Measurements from ENCODE around the gene THADA. TPM values are rescaled to one million over a fixed set of nuclear protein-coding genes. Genes with fewer than 3 reads are reported as not detected.
A peak's percentile ranks its signal among the peaks of the same experiment; 100 is the strongest.

Gene THADA
- total RNA-seq, 1 donor from 2014 or later, result 33.8 TPM

DNA sequence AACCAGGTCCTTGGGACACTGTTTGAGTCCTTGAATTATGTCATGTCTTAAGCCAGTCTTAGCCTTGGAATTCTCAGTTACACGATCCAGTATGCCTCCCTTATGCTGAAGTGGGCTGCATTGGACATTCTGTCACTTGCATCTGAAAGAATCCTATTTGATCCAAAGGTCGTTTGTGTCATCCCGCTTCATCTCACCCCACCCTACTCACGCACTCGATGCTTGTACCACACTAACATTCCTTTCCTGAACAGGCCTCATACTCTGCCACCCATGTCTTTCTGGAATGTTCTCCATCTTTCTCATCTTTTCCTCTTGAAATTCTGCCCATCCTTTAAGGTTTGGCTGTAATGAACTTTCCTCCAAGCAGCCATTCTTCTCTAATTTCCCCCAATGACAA is 341.5 kb downstream of the THADA start:
- H3K4me1 Mint-ChIP-seq, result peaks cover 6% of the 10 kb centered on the region

DNA sequence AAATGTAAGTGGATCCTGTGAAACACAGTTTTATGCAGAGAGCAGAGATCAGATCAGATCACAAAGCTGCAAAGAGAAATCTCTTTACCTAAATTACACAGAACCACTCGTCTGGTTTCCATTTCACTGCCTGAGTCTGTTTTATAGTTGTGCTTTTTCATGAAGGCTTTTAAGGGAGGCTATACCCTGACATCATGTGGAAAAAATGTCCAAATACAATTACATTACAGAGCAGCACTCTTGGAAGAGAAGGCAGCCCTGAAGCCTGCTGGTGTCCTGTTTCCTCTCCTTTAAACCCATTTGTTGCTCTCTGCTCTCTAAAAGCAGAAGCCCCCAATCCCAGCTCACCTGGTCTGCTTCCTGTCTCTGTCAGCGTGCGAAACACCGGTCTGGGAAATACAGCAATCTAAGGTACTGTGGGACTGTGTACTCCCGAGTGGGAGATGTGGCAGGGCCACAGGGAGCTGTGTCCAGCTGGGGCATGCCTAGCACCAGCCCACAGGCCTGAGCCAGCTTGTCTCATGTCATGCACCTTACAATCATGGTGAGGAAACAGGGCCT is 344.6 kb downstream of the THADA start:
- no peak for DNase-seq (ENCODE audit: low read depth, low spot score)
- TF ChIP-seq CTCF (conservative IDR thresholded peaks at IDR 0.05), result no peak
- no peak overlapping the region for H3K4me3 Mint-ChIP-seq
- H3K27ac Mint-ChIP-seq (ENCODE audit: unreplicated experiment), result peak overlapping the region; percentile 68
- no peaks in the 10 kb centered on the region for H3K9me3 Mint-ChIP-seq
- H3K27me3 Mint-ChIP-seq (ENCODE audit: low read depth), result no peaks in the 10 kb centered on the region
- peaks cover 6% of the 10 kb centered on the region for H3K36me3 Mint-ChIP-seq (ENCODE audit: low read depth)
- peaks cover 6% of the 10 kb centered on the region for H3K4me1 Mint-ChIP-seq

More for the DNA sequence above, 341.5 kb downstream of the THADA start:
- no peak for DNase-seq (ENCODE audit: low read depth, low spot score)
- peaks cover 6% of the 10 kb centered on the region for H3K36me3 Mint-ChIP-seq (ENCODE audit: low read depth)
- no peaks in the 10 kb centered on the region for H3K9me3 Mint-ChIP-seq
- TF ChIP-seq CTCF (conservative IDR thresholded peaks at IDR 0.05), result no peak
- H3K27me3 Mint-ChIP-seq (ENCODE audit: low read depth), result no peaks in the 10 kb centered on the region
- no peak overlapping the region for H3K27ac Mint-ChIP-seq (ENCODE audit: unreplicated experiment)
- H3K4me3 Mint-ChIP-seq, result no peak overlapping the region

- no peaks in the 10 kb centered on the region for H3K27me3 Mint-ChIP-seq (ENCODE audit: low read depth)
- no peak overlapping the region for H3K4me3 Mint-ChIP-seq
- no peak for TF ChIP-seq CTCF (conservative IDR thresholded peaks at IDR 0.05)
- H3K4me1 Mint-ChIP-seq, result peaks cover 6% of the 10 kb centered on the region
- no peaks in the 10 kb centered on the region for H3K9me3 Mint-ChIP-seq
- peaks cover 6% of the 10 kb centered on the region for H3K36me3 Mint-ChIP-seq (ENCODE audit: low read depth)
- DNase-seq (ENCODE audit: low read depth, low spot score), result no peak
- H3K27ac Mint-ChIP-seq (ENCODE audit: unreplicated experiment), result no peak overlapping the region
These were observed 345.8 kb downstream of the THADA start for GRCh38 chr2:43250015-43250414.

DNA sequence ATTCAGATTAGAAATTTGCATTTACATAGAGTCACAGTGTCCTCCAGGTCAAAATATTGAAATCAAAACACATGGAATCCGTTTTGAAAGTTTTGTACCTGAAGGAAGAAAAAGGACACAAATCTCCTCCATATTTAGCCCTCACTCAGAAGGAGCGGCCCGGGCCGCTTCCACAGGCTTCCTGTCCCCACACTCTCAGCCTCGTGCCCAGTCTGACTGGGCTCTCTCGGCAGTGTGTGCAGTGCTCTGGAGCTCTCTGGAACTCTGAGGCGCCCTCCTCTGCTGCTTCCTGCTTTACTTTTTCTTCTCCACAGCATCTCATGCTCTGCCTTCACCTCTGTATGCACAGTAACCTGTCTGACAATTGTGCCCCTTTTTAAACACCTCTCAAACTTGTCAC is 347.2 kb downstream of the THADA start:
- Mint-ChIP-seq H3K36me3 (ENCODE audit: low read depth) (peaks cover 2% of the 10 kb centered on the region), H3K27me3 (ENCODE audit: low read depth) (no peaks in the 10 kb centered on the region), H3K27ac (ENCODE audit: unreplicated experiment) (no peak overlapping the region), H3K9me3 (no peaks in the 10 kb centered on the region), H3K4me1 (peaks cover 6% of the 10 kb centered on the region), H3K4me3 (no peak overlapping the region)
- TF ChIP-seq CTCF (conservative IDR thresholded peaks at IDR 0.05), result no peak
- DNase-seq (ENCODE audit: low read depth, low spot score), result no peak

DNA sequence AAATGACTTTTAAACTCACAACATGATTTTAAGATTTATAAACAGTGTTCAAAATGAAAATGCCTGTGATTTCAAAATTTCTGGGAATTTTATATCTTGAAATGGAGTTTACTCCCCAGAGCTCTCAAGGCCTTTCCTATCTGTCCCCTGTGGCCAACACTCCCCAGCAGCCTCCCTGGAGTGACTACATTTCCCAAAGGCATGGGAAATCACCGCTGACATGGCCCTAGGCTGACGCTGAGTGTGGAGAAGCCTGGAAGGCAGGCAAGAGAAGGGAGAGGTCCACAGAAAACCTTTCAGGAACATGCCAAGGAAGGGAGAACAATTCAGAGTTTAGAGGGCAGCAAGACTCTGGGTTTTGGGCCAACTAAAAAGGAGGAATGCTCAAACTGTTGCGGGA is 349.2 kb downstream of the THADA start:
- H3K27ac Mint-ChIP-seq (ENCODE audit: unreplicated experiment), result no peak overlapping the region
- TF ChIP-seq CTCF (conservative IDR thresholded peaks at IDR 0.05), result no peak

More for the DNA sequence above, 349.2 kb downstream of the THADA start:
- Mint-ChIP-seq H3K4me3 (no peak overlapping the region), H3K27me3 (ENCODE audit: low read depth) (no peaks in the 10 kb centered on the region), H3K4me1 (peaks cover 6% of the 10 kb centered on the region), H3K9me3 (no peaks in the 10 kb centered on the region), H3K36me3 (ENCODE audit: low read depth) (peaks cover 5% of the 10 kb centered on the region)
- DNase-seq (ENCODE audit: low read depth, low spot score), result no peak
